Uterus (tissue), 2 donors: ENCODE data around the gene PDE1C.

Source experiments
- POLR2A ChIP-seq, 2 donors: fragments of 450-650 bp; IDR thresholded peaks; one replicate each; pipeline ENCODE4 v1.6.1; 2016; ENCODE audit warnings: antibody characterized with exemption in 2 of 2, mild to moderate bottlenecking in 1 of 2, moderate library complexity in 1 of 2
- TF ChIP-seq, protein P1 (sequence below), 4 experiments: fragments of 200-600 bp in 2 of 4; fragments of 450-650 bp in 2 of 4; sonication (generic) in 2 of 4; IDR thresholded peaks; one replicate each; pipeline ENCODE4 v1.5.1; 2016 to 2019; ENCODE audit warnings: antibody characterized with exemption in 4 of 4, mild to moderate bottlenecking in 2 of 4, moderate library complexity in 1 of 4

DNA sequence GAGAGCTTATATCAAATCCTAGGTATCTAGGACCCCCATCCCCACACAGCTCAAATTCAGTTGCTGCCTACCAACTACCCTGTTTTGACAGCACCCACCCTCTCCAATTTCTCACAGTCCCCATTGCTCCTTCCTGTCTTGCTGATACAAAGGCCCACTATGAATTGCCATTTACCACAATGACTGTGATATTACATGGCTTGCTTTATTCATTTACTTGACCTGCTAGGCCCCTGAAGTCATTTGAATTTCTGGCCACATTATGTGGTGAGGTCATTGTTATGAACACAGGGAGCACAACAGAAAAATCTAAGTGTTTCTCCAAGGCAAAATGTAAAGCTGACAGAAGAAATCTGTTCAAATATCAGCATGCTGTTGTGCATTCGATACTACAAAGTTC is 281.8 kb downstream of the PDE1C start:
- TF ChIP-seq, protein P1, sequence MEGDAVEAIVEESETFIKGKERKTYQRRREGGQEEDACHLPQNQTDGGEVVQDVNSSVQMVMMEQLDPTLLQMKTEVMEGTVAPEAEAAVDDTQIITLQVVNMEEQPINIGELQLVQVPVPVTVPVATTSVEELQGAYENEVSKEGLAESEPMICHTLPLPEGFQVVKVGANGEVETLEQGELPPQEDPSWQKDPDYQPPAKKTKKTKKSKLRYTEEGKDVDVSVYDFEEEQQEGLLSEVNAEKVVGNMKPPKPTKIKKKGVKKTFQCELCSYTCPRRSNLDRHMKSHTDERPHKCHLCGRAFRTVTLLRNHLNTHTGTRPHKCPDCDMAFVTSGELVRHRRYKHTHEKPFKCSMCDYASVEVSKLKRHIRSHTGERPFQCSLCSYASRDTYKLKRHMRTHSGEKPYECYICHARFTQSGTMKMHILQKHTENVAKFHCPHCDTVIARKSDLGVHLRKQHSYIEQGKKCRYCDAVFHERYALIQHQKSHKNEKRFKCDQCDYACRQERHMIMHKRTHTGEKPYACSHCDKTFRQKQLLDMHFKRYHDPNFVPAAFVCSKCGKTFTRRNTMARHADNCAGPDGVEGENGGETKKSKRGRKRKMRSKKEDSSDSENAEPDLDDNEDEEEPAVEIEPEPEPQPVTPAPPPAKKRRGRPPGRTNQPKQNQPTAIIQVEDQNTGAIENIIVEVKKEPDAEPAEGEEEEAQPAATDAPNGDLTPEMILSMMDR (IDR thresholded peaks at IDR 0.05), result no peak
- TF ChIP-seq POLR2A (IDR thresholded peaks at IDR 0.05), result no peak
